Neural cell (in vitro differentiated cells): Measurements from ENCODE around the gene UNC79. TPM values are rescaled to one million over a fixed set of nuclear protein-coding genes. Genes with fewer than 3 reads are reported as not detected.

ENCODE experiments used
- H2AFZ ChIP-seq: fragments of 200-600, 300-800 bp; sonication (generic), shearing (Covaris generic); 2 replicates; pipeline ENCODE4 v1.6.0; 2014; ENCODE audit warnings: low read depth, mild to moderate bottlenecking, antibody characterized with exemption, low read length, moderate library complexity
- H3F3A ChIP-seq: fragments of 200-600 bp; shearing (Covaris generic); 2 replicates; pipeline ENCODE4 v1.6.1; 2016; ENCODE audit warnings: mild to moderate bottlenecking, moderate library complexity, mixed read lengths, antibody characterized with exemption, low read length; ENCODE audit not compliant: insufficient read depth, poor library complexity, severe bottlenecking
- H3K27ac ChIP-seq: fragments of 200-600, 300-800 bp; sonication (generic), shearing (Covaris generic); 2 replicates; pipeline ENCODE4 v1.5.1; 2014; ENCODE audit warnings: mild to moderate bottlenecking, low read length, moderate library complexity
- H3K27me3 ChIP-seq: fragments of 300-800, 200-600 bp; sonication (generic), shearing (Covaris generic); 2 replicates; pipeline ENCODE4 v1.6.0; 2014; ENCODE audit warnings: mild to moderate bottlenecking, low read depth, low read length, moderate library complexity; ENCODE audit not compliant: insufficient read depth
- H3K36me3 ChIP-seq: fragments of 300-800, 200-600 bp; sonication (generic), shearing (Covaris generic); 2 replicates; pipeline ENCODE4 v1.5.1; 2014; ENCODE audit warnings: mild to moderate bottlenecking, antibody characterized with exemption, low read length, moderate library complexity; ENCODE audit not compliant: insufficient read depth
- H3K4me2 ChIP-seq: fragments of 300-800, 200-600 bp; sonication (generic), shearing (Covaris generic); 2 replicates; pipeline ENCODE4 v1.6.0; 2014; ENCODE audit warnings: mild to moderate bottlenecking, low read length
- H3K4me3 ChIP-seq: fragments of 300-800, 200-600 bp; sonication (generic), shearing (Covaris generic); 2 replicates; pipeline ENCODE4 v1.5.1; 2014; ENCODE audit warnings: mild to moderate bottlenecking, low read length, moderate library complexity
- H3K79me2 ChIP-seq: fragments of 200-600 bp; shearing (Covaris generic); replicated peaks from 2 replicates; pipeline ENCODE4 v1.6.0; 2014; ENCODE audit warnings: mild to moderate bottlenecking, low read length, moderate library complexity; ENCODE audit not compliant: insufficient read depth
- H3K9ac ChIP-seq: fragments of 300-800, 200-600 bp; sonication (generic), shearing (Covaris generic); 2 replicates; pipeline ENCODE4 v1.6.1; 2016; ENCODE audit warnings: mild to moderate bottlenecking, low read length, mixed read lengths
- H3K9me2 ChIP-seq: fragments of 200-600 bp; shearing (Covaris generic); 2 replicates; pipeline ENCODE4 v1.6.1; 2016; ENCODE audit warnings: mild to moderate bottlenecking, low read length, mixed read lengths; ENCODE audit not compliant: insufficient read depth
- H3K9me3 ChIP-seq: fragments of 200-600, 300-800 bp; sonication (generic), shearing (Covaris generic); 2 replicates; pipeline ENCODE4 v1.6.1; 2016; ENCODE audit warnings: mild to moderate bottlenecking, mixed run types, low read length, moderate library complexity, mixed read lengths
- H4K20me1 ChIP-seq: fragments of 200-600 bp; shearing (Covaris generic); 2 replicates; pipeline ENCODE4 v1.6.1; 2016; ENCODE audit warnings: mild to moderate bottlenecking, mixed run types; ENCODE audit not compliant: insufficient read depth
- EP300 ChIP-seq: fragments of 450-650 bp; conservative IDR thresholded peaks from 2 replicates; pipeline ENCODE4 v1.6.1; 2014; ENCODE audit warnings: antibody characterized with exemption, mild to moderate bottlenecking, moderate library complexity; ENCODE audit not compliant: poor library complexity, severe bottlenecking
- EZH2 ChIP-seq: fragments of 200-600, 300-800 bp; shearing (Covaris generic), sonication (generic); IDR thresholded peaks from 2 replicates; pipeline ENCODE4 v1.6.1; 2014; ENCODE audit warnings: antibody characterized with exemption, low read length, borderline replicate concordance, mild to moderate bottlenecking; ENCODE audit not compliant: insufficient read depth, poor library complexity, severe bottlenecking
- MXI1 ChIP-seq: fragments of 450-650 bp; conservative IDR thresholded peaks from 2 replicates; pipeline ENCODE4 v1.6.1; 2014; ENCODE audit warnings: antibody characterized with exemption, mild to moderate bottlenecking; ENCODE audit not compliant: poor library complexity, severe bottlenecking
- POLR2AphosphoS5 ChIP-seq: IDR thresholded peaks from 2 replicates; pipeline ENCODE4 v1.6.1; 2012
- RAD21 ChIP-seq: fragments of 450-650 bp; conservative IDR thresholded peaks from 2 replicates; pipeline ENCODE4 v1.6.1; 2014; ENCODE audit warnings: antibody characterized with exemption, mild to moderate bottlenecking, moderate library complexity
- SMC3 ChIP-seq: fragments of 450-650 bp; conservative IDR thresholded peaks from 2 replicates; pipeline ENCODE4 v1.6.1; 2014; ENCODE audit warnings: antibody characterized with exemption, mild to moderate bottlenecking, moderate library complexity; ENCODE audit not compliant: poor library complexity
- TAF1 ChIP-seq: IDR thresholded peaks from 2 replicates; pipeline ENCODE4 v1.6.1; 2012; ENCODE audit warnings: low read depth
- polyA plus RNA-seq: library from polyadenylated mRNA; depleted of rRNA; stranded (reverse); fragments of >200 nt; gene quantifications from 2 replicates; pipeline ENCODE4 v1.2.3, GENCODE V29; 2014
- TF ChIP-seq, protein P1 (sequence below): IDR thresholded peaks from 2 replicates; pipeline ENCODE4 v1.6.1; 2012; ENCODE audit warnings: borderline replicate concordance
- TF ChIP-seq, protein P2 (sequence below): fragments of 450-650 bp; IDR thresholded peaks from 2 replicates; pipeline ENCODE4 v1.5.1; 2014; ENCODE audit warnings: antibody characterized with exemption, mild to moderate bottlenecking, moderate library complexity; ENCODE audit not compliant: poor library complexity, severe bottlenecking

UNC79 gene
- polyA plus RNA-seq, 1 donor from 2014 or later, result 22.6 TPM

DNA sequence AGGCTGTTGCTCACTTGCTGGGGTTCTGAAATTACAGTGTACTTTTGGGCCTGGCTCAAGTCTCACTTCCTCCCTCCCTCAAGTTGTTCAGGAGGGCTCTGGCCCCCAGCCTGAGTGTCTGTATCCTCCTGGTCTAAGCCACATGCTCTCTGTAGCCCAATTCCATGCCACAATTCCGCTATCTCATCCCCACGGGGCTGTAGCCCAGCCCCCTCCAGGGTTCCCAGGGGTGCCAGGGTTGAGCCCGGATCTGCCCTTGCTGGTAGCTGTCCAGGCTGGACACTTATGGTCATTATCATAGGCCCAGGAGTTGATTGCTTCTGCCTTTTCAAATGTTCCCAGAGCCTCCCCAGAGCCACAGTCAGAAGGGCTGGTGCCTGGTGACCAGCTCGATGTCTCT lies 292.3 kb downstream of the UNC79 start:
- no peaks in the 10 kb centered on the region for H3F3A ChIP-seq
- TF ChIP-seq MXI1 (no peak), SMC3 (no peak), RAD21 (no peak), TAF1 (no peak), EP300 (no peak), EZH2 (no peak), POLR2AphosphoS5 (no peak)
- TF ChIP-seq, protein P1, sequence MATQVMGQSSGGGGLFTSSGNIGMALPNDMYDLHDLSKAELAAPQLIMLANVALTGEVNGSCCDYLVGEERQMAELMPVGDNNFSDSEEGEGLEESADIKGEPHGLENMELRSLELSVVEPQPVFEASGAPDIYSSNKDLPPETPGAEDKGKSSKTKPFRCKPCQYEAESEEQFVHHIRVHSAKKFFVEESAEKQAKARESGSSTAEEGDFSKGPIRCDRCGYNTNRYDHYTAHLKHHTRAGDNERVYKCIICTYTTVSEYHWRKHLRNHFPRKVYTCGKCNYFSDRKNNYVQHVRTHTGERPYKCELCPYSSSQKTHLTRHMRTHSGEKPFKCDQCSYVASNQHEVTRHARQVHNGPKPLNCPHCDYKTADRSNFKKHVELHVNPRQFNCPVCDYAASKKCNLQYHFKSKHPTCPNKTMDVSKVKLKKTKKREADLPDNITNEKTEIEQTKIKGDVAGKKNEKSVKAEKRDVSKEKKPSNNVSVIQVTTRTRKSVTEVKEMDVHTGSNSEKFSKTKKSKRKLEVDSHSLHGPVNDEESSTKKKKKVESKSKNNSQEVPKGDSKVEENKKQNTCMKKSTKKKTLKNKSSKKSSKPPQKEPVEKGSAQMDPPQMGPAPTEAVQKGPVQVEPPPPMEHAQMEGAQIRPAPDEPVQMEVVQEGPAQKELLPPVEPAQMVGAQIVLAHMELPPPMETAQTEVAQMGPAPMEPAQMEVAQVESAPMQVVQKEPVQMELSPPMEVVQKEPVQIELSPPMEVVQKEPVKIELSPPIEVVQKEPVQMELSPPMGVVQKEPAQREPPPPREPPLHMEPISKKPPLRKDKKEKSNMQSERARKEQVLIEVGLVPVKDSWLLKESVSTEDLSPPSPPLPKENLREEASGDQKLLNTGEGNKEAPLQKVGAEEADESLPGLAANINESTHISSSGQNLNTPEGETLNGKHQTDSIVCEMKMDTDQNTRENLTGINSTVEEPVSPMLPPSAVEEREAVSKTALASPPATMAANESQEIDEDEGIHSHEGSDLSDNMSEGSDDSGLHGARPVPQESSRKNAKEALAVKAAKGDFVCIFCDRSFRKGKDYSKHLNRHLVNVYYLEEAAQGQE, result no peak
- TF ChIP-seq, protein P2, sequence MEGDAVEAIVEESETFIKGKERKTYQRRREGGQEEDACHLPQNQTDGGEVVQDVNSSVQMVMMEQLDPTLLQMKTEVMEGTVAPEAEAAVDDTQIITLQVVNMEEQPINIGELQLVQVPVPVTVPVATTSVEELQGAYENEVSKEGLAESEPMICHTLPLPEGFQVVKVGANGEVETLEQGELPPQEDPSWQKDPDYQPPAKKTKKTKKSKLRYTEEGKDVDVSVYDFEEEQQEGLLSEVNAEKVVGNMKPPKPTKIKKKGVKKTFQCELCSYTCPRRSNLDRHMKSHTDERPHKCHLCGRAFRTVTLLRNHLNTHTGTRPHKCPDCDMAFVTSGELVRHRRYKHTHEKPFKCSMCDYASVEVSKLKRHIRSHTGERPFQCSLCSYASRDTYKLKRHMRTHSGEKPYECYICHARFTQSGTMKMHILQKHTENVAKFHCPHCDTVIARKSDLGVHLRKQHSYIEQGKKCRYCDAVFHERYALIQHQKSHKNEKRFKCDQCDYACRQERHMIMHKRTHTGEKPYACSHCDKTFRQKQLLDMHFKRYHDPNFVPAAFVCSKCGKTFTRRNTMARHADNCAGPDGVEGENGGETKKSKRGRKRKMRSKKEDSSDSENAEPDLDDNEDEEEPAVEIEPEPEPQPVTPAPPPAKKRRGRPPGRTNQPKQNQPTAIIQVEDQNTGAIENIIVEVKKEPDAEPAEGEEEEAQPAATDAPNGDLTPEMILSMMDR, result no peak
- H3K36me3 ChIP-seq, result no peaks in the 10 kb centered on the region
- no peaks in the 10 kb centered on the region for H4K20me1 ChIP-seq
- no peaks in the 10 kb centered on the region for H3K79me2 ChIP-seq
- H3K4me3 ChIP-seq, result no peak overlapping the region
- H3K9ac ChIP-seq, result no peak overlapping the region
- no peaks in the 10 kb centered on the region for H3K9me2 ChIP-seq
- no peak overlapping the region for H3K4me2 ChIP-seq
- H3K9me3 ChIP-seq, result no peaks in the 10 kb centered on the region
- H2AFZ ChIP-seq, result no peak overlapping the region
- H3K27me3 ChIP-seq, result no peaks in the 10 kb centered on the region
- H3K27ac ChIP-seq, result no peak overlapping the region

DNA sequence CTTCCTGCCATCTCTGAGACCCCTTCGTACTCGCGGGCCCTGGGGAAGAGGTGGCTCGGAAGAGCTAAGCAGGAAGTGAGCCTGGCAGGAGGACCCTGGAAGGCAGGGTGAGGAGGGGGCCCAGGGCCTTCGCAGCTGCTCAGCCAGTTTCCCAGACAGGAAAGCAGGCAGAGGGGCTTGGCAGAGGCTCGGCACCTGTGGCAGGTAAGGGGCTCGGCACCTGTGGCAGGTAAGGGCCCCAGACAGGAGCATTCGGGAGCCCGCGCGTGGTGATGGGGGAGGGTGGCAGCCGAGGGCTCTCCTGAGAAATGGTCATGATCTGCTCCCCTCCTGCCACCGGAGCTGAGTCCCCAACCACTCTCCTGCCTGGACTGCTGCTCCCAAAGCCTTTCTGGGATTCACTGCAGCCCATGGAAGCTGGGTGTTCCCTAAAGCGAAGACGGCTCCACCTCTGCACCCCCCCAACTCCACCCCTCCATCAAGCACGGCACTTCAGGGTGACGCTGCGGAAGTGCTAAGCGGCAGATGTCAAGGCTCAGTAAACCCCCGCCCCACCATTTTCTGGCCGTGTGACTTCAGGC lies 294.4 kb downstream of the UNC79 start:
- Histone ChIP-seq H3F3A (no peaks in the 10 kb centered on the region), H2AFZ (no peak overlapping the region), H4K20me1 (no peaks in the 10 kb centered on the region), H3K27me3 (no peaks in the 10 kb centered on the region), H3K79me2 (no peaks in the 10 kb centered on the region), H3K9me2 (no peaks in the 10 kb centered on the region), H3K9me3 (no peaks in the 10 kb centered on the region), H3K4me3 (no peak overlapping the region), H3K27ac (no peak overlapping the region), H3K9ac (no peak overlapping the region), H3K4me2 (no peak overlapping the region), H3K36me3 (no peaks in the 10 kb centered on the region)
- no peak for TF ChIP-seq EZH2
- TF ChIP-seq, protein P2, result no peak
- TF ChIP-seq, protein P1, result no peak
- TF ChIP-seq SMC3, result no peak
- TF ChIP-seq TAF1, result no peak
- TF ChIP-seq EP300, result no peak
- no peak for TF ChIP-seq RAD21
- TF ChIP-seq POLR2AphosphoS5, result no peak
- TF ChIP-seq MXI1, result no peak
